ENCODE measurements around the gene CD37.

GRCh38 chr19:49340069-49340864 lies 5.1 kb downstream of the CD37 start:
- no peak for TF ChIP-seq CTCF (IDR thresholded peaks at IDR 0.05; ENCODE audit: low read length)
- TF ChIP-seq EZH2 (IDR thresholded peaks at IDR 0.05; ENCODE audit: borderline replicate concordance, low read length), result no peak
